GM19463 (cell line): Measurements from ENCODE around the gene ETV5.

Experiments used
- ATAC-seq: cut with Tn5 transposase; IDR thresholded peaks from one replicate; pipeline ENCODE4 v1.9.1; 2021; ENCODE audit warnings: mild to moderate bottlenecking, moderate library complexity; ENCODE audit not compliant: unreplicated experiment

The ETV5 gene

GRCh38 chr3:186124592-186124991, 15.7 kb upstream of the ETV5 start:
- ATAC-seq = no peak

GRCh38 chr3:186123012-186123411, 14.1 kb upstream of the ETV5 start:
- no peak for ATAC-seq

GRCh38 chr3:186121968-186122367, 13.1 kb upstream of the ETV5 start:
- ATAC-seq = no peak

GRCh38 chr3:186121278-186121677, 12.4 kb upstream of the ETV5 start:
- no peak for ATAC-seq

- ATAC-seq = no peak
Measured at GRCh38 chr3:186119499-186119898, 10.6 kb upstream of the ETV5 start.

GRCh38 chr3:186118692-186119091, 9.8 kb upstream of the ETV5 start:
- no peak for ATAC-seq

- ATAC-seq = no peak
Measured at GRCh38 chr3:186117521-186118134, 8.7 kb upstream of the ETV5 start.

GRCh38 chr3:186115239-186115996, 6.5 kb upstream of the ETV5 start:
- ATAC-seq = no peak

- ATAC-seq = no peak
Measured at GRCh38 chr3:186110975-186111974, 2.4 kb upstream of the ETV5 start.

- ATAC-seq = no peak
Measured at GRCh38 chr3:186109897-186110803, 1.3 kb upstream of the ETV5 start.

GRCh38 chr3:186108106-186108940, 566 bp downstream of the ETV5 start:
- no peak for ATAC-seq

- ATAC-seq = no peak
Measured at GRCh38 chr3:186107215-186108105, 1.4 kb downstream of the ETV5 start.

- no peak for ATAC-seq
Measured at GRCh38 chr3:186105543-186105942, 3.3 kb downstream of the ETV5 start.

- no peak for ATAC-seq
Measured at GRCh38 chr3:186102687-186103086, 6.2 kb downstream of the ETV5 start.

- no peak for ATAC-seq
Measured at GRCh38 chr3:186100398-186100797, 8.5 kb downstream of the ETV5 start.

GRCh38 chr3:186099178-186099577, 9.7 kb downstream of the ETV5 start:
- ATAC-seq = no peak

GRCh38 chr3:186098740-186099139, 10.1 kb downstream of the ETV5 start:
- no peak for ATAC-seq

- ATAC-seq = no peak
Measured at GRCh38 chr3:186097663-186098451, 11.0 kb downstream of the ETV5 start.
